Brain pericyte (primary cell): ENCODE results near the gene PTPRG.

Experiments
- DNase-seq: peaks from one replicate; pipeline ENCODE4 v3.0.0-alpha.2; 2012; ENCODE audit warnings: low read depth, low spot score

The PTPRG gene

GRCh38 chr3:62261121-62261520 is 699.8 kb downstream of the PTPRG start:
- no peak for DNase-seq

- DNase-seq: no peak
Measured at GRCh38 chr3:62261736-62262135, 700.4 kb downstream of the PTPRG start.

- DNase-seq: no peak
Measured at GRCh38 chr3:62265528-62265927, 704.2 kb downstream of the PTPRG start.

- no peak for DNase-seq
Measured at GRCh38 chr3:62266668-62267283, 705.4 kb downstream of the PTPRG start.

GRCh38 chr3:62276658-62277180 is 715.3 kb downstream of the PTPRG start:
- no peak for DNase-seq

- DNase-seq: no peak
Measured at GRCh38 chr3:62277450-62277849, 716.1 kb downstream of the PTPRG start.

GRCh38 chr3:62277986-62278385 is 716.6 kb downstream of the PTPRG start:
- no peak for DNase-seq

GRCh38 chr3:62281726-62282125 is 720.4 kb downstream of the PTPRG start:
- DNase-seq: peak; percentile 31

- no peak for DNase-seq
Measured at GRCh38 chr3:62284442-62284841, 723.1 kb downstream of the PTPRG start.

- no peak for DNase-seq
Measured at GRCh38 chr3:62287392-62287927, 726.1 kb downstream of the PTPRG start.

- no peak for DNase-seq
Measured at GRCh38 chr3:62289922-62290321, 728.6 kb downstream of the PTPRG start.

- DNase-seq: no peak
Measured at GRCh38 chr3:62293051-62293780, 731.8 kb downstream of the PTPRG start.

GRCh38 chr3:62295571-62295970 is 734.2 kb downstream of the PTPRG start:
- no peak for DNase-seq

- DNase-seq: no peak
Measured at GRCh38 chr3:62300617-62301016, 739.2 kb downstream of the PTPRG start.

GRCh38 chr3:62312201-62312600 is 750.8 kb downstream of the PTPRG start:
- DNase-seq: no peak

- no peak for DNase-seq
Measured at GRCh38 chr3:62316525-62316924, 755.2 kb downstream of the PTPRG start.

- DNase-seq: no peak
Measured at GRCh38 chr3:62318365-62318751, 757.0 kb downstream of the PTPRG start.

GRCh38 chr3:62318752-62319569 is 757.6 kb downstream of the PTPRG start:
- DNase-seq: peak; percentile 62

GRCh38 chr3:62319570-62320243 is 758.3 kb downstream of the PTPRG start:
- no peak for DNase-seq

GRCh38 chr3:62323241-62323640 is 761.9 kb downstream of the PTPRG start:
- DNase-seq: no peak

GRCh38 chr3:62325896-62326295 is 764.5 kb downstream of the PTPRG start:
- DNase-seq: no peak

GRCh38 chr3:62329971-62330370 is 768.6 kb downstream of the PTPRG start:
- no peak for DNase-seq
